Vagina (tissue), 2 donors: ENCODE data around the gene PCSK6.

Experiments
- POLR2A ChIP-seq, 2 donors: fragments of 450-650 bp; IDR thresholded peaks; one replicate each; pipeline ENCODE4 v1.6.1; 2017; ENCODE audit warnings: antibody characterized with exemption in 2 of 2, mild to moderate bottlenecking in 2 of 2, moderate library complexity in 2 of 2
- POLR2AphosphoS5 ChIP-seq, 2 donors: sonication (generic); formaldehyde crosslinking; IDR thresholded peaks; one replicate each; pipeline ENCODE4 v1.9.0; 2017; ENCODE audit warnings: antibody characterized with exemption in 2 of 2, mild to moderate bottlenecking in 2 of 2, low read depth in 1 of 2; ENCODE audit not compliant: insufficient read depth in 1 of 2
- TF ChIP-seq, protein P1 (sequence below), 3 experiments: fragments of 450-650 bp in 2 of 3; fragments of 200-600 bp in 1 of 3; sonication (generic) in 1 of 3; IDR thresholded peaks; one replicate each; pipeline ENCODE4 v1.5.1; 2017 to 2019; ENCODE audit warnings: antibody characterized with exemption in 3 of 3, mild to moderate bottlenecking in 2 of 3, moderate library complexity in 2 of 3

DNA sequence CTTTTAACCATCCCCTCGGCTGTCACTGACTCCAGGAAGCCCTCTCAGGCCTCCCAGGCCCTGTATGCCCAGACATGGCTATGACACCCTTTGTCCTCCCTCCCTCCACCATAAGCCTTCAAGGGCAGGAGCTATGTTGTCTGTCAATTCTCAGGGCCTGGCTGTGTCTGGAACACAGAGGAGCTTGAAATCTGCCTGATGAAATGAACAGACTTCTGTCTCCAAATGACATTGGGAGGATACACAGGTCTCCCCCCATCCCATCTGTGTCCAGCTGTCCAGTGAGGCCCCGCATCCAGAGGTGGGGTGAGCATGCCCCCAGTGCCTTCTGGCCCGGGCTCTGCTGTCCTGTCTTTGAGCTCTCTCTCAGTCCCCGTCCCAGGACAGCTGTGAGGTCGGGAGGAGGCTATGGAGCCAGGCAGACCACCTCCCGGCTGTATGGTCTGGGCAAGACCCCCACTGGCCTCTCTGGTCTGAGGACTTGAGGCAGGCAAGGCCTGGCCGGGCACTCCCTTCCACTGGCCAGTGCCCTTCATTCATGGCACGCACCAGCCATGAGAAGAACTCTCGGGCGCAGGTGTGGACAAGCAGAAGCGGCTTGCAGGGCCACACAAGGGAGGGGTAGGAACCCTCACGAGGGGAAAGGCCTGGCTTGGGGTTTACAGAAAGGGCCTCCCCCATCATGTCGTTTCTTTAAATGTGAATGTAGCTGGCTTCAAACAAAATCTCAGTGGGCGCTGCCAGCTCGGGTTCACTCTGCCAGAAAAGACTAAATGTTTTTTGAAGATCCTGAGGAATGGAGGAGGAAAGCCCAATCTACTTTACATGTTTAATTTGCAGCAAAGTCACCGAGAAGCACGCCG, 38.9 kb downstream of the PCSK6 start:
- TF ChIP-seq, protein P1, sequence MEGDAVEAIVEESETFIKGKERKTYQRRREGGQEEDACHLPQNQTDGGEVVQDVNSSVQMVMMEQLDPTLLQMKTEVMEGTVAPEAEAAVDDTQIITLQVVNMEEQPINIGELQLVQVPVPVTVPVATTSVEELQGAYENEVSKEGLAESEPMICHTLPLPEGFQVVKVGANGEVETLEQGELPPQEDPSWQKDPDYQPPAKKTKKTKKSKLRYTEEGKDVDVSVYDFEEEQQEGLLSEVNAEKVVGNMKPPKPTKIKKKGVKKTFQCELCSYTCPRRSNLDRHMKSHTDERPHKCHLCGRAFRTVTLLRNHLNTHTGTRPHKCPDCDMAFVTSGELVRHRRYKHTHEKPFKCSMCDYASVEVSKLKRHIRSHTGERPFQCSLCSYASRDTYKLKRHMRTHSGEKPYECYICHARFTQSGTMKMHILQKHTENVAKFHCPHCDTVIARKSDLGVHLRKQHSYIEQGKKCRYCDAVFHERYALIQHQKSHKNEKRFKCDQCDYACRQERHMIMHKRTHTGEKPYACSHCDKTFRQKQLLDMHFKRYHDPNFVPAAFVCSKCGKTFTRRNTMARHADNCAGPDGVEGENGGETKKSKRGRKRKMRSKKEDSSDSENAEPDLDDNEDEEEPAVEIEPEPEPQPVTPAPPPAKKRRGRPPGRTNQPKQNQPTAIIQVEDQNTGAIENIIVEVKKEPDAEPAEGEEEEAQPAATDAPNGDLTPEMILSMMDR (IDR thresholded peaks at IDR 0.05) = no peak
- TF ChIP-seq POLR2A (IDR thresholded peaks at IDR 0.05) (no peak), POLR2AphosphoS5 (IDR thresholded peaks at IDR 0.05; ENCODE audit: insufficient read depth in 1 of 2, low read depth in 1 of 2) (no peak)
